T-helper 9 cell (primary cell): ENCODE results near the gene TARDBP.
"Not testable (repeated sequence)": the region's sequence is repeated elsewhere in the genome, so short reads cannot be mapped to it uniquely, and the experiment has no call there.

Source experiments
- DNase-seq: peaks from one replicate; pipeline ENCODE4 v3.0.0-alpha.2; 2020

The TARDBP gene

DNA sequence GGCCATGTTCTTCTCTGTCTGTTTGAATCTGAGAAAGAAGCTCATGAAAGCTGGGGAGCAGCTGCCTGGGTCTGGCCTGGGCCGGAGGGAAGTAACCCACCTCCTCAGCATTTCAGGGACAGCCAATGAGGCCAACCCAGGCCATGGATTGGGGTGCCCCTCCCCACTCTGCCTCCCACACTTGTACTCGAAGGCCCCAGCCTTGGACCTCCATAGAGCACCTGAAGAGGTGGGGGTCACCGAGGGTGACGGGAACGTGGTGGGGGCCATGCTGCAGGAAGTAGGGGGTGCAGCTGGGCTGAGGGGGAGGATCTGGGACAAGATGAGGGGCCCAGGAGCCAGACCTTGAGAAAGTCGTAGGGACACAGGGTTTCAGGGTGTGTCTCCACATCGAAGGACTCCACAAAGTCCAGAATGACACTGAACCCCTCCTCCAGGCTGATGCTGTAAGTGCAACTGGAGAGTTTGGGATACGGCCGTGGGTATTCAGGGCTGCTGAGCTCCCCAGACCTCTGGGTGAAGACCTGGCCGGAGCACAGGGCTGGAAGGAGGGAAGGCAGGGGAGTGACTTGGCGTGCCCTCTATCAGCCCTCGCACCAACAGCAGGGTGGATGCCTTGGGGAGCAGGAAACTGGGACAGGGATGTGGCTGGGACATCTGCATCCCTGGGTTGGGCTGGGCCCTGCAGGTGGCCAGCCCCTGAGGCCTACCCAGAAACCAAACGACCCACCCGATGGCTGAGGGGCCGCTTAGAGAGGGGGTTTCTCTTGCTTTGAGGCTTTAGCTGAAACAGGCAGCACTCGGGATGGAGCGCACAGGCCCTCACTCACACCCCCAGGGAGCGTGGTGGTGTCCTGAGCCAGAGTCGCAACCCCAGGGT is 30.8 kb downstream of the TARDBP start:
- DNase-seq: no peak

- DNase-seq: no peak
Measured at GRCh38 chr1:11044086-11044848, 31.8 kb downstream of the TARDBP start.

DNA sequence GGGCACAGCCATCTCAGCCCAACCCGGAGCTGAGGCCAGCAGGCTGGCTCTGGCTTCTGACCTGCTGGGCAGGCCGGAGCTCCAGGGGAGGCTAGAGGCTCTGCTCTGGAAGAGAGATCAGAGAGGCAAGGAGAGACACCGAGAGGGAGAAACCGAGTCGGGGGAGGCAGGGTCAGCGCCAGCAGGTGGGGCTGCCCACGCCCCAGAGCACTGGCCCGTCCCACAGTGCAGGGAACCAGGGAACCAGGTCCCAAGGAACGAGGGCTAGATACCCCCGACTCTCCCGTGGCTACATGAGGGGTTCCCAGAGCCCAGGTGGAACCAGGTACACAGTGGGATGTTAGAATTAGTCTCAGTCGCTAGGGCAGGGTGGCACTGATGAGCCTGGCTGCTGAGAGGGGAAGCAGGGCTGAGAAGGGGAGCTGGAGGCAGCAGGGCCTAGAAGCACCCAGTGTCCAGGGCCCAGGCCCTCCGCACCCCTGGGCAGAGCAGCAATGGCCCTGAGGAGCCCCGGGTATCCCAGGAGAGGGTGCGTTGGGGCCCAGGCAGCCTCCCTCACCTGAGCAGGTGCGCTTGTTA is 32.5 kb downstream of the TARDBP start:
- no peak for DNase-seq

- no peak for DNase-seq
Measured at GRCh38 chr1:11045428-11046269, 33.2 kb downstream of the TARDBP start.

DNA sequence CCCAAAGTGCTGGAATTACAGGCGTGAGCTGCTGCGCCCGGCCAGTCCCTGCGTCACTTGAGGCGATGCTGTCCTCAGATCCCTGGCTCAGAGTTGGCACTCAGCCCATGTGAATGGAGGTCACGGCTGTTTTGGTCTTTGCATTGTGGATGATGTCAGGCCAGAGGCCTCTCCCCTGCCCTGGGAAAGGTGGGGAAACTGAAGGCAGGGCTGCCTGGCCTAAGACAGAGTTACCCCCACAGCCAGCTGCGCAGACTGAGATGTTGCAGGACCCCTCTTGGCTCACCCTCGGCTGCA is 33.8 kb downstream of the TARDBP start:
- DNase-seq: no peak

DNA sequence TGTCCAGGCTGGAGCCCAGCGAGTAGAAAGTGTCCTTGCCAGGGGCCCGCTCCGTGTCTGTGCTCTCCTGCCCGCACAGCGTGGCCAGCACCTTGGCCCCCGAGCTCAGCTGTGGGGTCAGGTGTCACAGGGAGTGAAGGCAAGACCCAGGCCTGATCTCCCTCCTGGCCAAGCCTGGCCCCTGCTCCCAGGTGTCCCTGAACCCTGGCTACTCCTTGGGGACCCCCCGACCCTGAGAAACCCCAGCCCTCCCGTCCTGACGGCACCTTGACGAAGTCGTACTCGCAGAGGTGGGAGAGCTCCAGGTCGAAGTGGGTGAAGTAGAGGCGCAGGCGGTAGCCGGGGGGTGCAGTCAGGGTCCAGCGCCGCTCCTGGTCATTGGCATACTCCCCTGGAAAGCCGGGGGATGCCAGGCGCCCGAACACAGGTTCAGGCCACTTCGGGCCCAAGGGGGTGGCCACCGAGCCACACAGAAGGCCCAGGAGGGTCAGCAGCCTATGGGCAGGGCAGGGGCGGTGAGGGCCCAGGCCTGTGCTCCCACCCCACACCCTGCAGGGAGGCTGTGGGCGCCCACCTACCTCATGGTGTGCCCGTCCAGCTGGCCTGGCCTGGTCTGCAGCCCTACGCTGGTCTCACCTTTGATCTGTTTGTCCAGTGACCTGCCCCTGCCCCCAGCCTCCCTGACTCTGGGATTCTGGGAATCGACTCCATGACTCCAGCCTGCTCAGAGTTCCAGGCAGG is 34.3 kb downstream of the TARDBP start, which contains the start of gene MASP2:
Gene MASP2 (minus strand): TSS at position 615 of the 741 bp plus-strand sequence. CDS start 32 bp downstream, at position 583.
- no peak for DNase-seq

GRCh38 chr1:11051121-11051520 is 38.7 kb downstream of the TARDBP start:
- DNase-seq: not testable (repeated sequence)

DNA sequence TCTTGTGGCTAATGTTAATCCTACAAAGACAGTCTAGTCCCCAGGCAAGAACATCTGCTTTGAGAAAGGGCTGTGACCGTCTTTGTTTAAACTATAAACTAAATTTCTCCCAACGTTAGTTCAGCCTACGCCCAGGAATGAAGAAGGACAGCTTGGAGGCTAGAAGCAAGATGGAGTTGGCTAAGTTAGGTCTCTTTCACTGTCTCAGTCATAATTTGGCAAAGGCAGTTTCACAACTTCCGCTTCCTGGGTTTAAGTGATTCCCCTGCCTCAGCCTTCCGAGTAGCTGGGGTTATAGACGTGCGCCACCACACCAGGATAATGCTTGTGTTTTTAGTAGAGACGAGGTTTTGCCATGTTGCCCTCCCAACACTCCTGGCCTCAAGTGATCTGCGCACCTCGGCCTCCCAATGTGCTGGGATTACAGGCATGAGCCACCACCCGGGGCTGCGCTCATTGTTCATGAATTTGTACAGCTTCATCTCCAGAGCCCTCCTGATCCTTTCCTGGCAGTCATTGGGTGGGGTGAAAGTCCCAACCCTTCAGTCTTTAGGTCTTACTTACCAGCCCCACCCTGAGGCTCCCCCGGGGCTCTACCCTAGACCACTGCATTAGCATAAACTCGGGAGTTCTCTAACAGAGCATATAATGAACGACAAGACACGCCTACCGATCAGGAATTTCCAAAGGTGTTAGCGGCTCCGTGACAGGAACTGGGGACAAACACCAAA is 39.5 kb downstream of the TARDBP start:
- DNase-seq: no peak

- no peak for DNase-seq
Measured at GRCh38 chr1:11052839-11053757, 40.6 kb downstream of the TARDBP start.

DNA sequence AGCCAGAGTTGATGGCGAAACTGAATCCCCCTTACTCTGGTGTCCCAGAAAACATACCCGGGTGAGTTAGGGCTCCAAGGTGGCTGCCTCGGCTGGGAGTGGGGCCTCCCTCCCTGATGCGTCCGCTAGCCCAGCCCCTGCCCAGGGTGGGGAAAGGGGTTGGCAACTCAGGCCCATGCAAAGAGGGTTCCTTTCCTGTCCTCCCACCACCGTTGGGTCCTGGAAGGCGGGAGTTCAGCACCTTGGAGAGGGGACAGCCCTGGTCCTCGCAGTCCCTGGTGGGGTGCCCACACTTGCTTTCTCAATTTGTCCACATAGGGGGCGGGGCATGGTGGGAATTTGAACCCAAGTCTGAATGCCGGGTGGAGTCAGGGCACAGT is 41.3 kb downstream of the TARDBP start:
- no peak for DNase-seq

DNA sequence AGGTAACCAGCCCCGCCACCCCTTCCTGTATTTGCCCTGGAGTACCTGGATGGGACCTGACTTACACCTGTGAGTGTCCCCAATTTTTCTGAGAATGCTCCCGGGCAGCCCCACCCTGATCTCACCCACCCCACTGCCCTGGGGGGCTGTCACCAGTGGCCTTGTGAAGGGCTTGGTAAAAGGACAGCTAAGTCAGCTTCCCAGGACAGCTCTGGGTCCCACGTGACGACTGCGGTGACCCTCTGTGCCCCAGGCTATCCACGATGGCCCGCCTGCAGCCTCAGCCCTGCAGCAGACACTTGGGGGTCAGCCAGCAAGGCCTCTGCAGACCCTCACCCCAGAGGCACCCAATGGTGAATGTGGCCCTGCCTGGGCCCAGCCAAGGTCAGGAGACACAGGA is 41.7 kb downstream of the TARDBP start:
- DNase-seq: no peak

- no peak for DNase-seq
Measured at GRCh38 chr1:11054666-11055065, 42.2 kb downstream of the TARDBP start.

GRCh38 chr1:11055676-11056075 is 43.2 kb downstream of the TARDBP start:
- DNase-seq: no peak

- no peak for DNase-seq
Measured at GRCh38 chr1:11056504-11056903, 44.0 kb downstream of the TARDBP start.

DNA sequence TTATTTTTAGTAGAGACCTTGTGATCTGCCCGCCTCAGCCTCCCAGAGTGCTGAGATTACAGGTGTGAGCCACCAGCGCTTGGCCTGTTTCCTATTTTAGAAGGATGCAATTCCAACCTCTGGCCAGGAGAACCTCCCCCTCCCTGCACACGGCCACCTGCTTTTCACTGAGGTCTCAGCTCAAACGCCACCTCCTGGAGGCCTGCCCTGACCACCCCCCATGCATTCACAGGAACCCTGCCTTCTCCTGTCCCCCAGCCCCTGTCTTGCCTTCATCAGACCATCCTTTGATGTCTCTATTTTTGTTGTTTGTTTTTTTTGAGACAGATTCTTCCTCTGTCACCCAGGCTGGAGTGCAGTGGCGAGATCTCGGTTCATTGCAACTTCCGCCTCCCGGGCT is 45.0 kb downstream of the TARDBP start:
- no peak for DNase-seq

GRCh38 chr1:11058026-11058425 is 45.6 kb downstream of the TARDBP start:
- no peak for DNase-seq

DNA sequence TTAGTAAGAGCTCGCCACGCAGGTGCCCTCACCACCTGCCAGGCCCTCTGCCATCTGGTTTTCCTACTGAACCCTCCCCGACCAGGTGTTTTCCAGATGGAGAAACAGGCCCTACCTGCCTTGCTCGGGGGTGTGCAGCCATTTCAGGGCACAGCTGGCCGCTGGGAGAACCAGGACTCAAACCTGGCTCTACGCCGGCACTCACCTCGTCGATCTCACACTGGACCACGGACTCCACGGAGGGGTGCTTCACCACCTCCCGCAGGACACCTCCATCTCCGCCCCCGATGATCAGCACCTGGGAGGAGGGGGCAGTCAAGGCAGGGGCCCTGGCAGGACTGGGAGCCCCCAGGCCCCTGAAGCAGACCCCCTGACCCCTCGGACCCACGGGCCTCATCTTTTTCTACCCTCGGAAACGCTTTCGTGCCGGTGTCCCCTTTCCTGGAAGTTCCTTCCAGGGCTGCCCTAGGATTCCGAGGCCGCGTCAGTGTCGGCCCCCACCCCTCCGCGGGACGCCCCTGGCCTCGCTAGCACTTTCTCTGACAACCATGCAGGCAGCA is 46.2 kb downstream of the TARDBP start:
- no peak for DNase-seq

DNA sequence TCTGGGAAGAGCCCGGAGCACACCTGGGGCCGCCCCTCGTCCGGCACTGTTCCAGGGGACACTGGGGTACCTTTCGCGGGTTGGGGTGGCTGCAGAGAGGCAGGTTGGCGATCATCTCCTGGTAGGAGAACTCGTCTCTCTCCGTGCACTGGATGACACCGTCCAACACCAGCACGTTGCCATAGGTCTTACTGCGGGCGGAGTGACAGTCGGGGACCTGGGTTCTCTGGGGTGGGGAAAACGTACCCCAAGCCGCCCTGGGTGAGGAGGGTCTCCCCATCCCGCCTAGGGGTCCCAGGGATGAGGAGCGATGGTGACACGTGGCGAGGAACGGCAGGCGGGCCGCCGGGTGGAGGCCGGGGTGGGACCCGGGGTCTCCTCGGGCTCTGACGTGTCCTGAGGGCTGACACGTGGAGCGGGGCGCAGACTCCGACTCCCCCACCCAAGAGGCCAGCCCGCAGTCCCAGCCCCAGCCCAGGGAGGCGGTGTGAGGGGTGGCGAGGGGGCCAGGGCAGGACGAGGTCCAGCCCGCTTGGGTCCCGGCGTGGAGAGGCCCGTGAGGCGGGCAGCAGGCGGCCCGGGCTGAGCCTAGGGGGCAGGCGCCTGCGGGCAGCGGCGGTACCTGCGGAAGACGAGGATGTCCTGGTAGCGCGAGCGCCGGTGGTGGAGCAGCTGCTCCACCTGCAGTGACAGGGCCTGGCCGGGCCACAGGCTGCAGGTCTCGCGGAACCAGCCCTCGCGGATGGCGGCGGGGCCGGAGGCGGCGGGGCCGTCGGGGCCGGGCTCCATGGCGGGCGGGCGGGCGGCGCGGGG is 46.9 kb downstream of the TARDBP start:
- DNase-seq: no peak
